Neural crest cell (in vitro differentiated cells): Measurements from ENCODE around the gene PRKCE. TPM values are rescaled to one million over a fixed set of nuclear protein-coding genes. Genes with fewer than 3 reads are reported as not detected.
"Not testable (repeated sequence)": the region's sequence is repeated elsewhere in the genome, so short reads cannot be mapped to it uniquely, and the experiment has no call there.

Experiments
- DNase-seq: peaks from one replicate; pipeline ENCODE4 v3.0.0; 2021; ENCODE audit warnings: low read depth, mixed read lengths, low spot score
- H3K27ac Mint-ChIP-seq: one replicate; pipeline ENCODE4 v1.8.0; 2021; ENCODE audit warnings: mild to moderate bottlenecking, mixed read lengths; ENCODE audit not compliant: unreplicated experiment
- H3K27me3 Mint-ChIP-seq: 2 replicates; pipeline ENCODE4 v1.8.0; 2021; ENCODE audit warnings: low read depth, mild to moderate bottlenecking, mixed read lengths
- H3K36me3 Mint-ChIP-seq: 2 replicates; pipeline ENCODE4 v1.8.0; 2021; ENCODE audit warnings: low read depth, mild to moderate bottlenecking, mixed read lengths
- H3K4me1 Mint-ChIP-seq: 2 replicates; pipeline ENCODE4 v1.8.0; 2021; ENCODE audit warnings: mixed read lengths
- H3K4me3 Mint-ChIP-seq: one replicate; pipeline ENCODE4 v1.8.0; 2021; ENCODE audit warnings: mild to moderate bottlenecking, mixed read lengths
- H3K9me3 Mint-ChIP-seq: 2 replicates; pipeline ENCODE4 v1.8.0; 2021; ENCODE audit warnings: mixed read lengths
- CTCF ChIP-seq: fragments of 200-600 bp; sonication (generic); conservative IDR thresholded peaks from 2 replicates; pipeline ENCODE4 v1.5.0; 2021; ENCODE audit warnings: antibody characterized with exemption, mild to moderate bottlenecking
- total RNA-seq: library from RNA; stranded (reverse); gene quantifications from 2 replicates; pipeline ENCODE4 v1.2.1, GENCODE V29; 2021

PRKCE gene
- total RNA-seq, 1 donor from 2014 or later = 15.6 TPM

- DNase-seq = no peak
- TF ChIP-seq CTCF = no peak
- Mint-ChIP-seq H3K27ac (peak overlapping the region; percentile 21), H3K27me3 (no peaks in the 10 kb centered on the region), H3K36me3 (no peaks in the 10 kb centered on the region), H3K9me3 (no peaks in the 10 kb centered on the region), H3K4me3 (no peak overlapping the region), H3K4me1 (peaks cover 63% of the 10 kb centered on the region)
Observed at GRCh38 chr2:45855374-45855773, 203.9 kb downstream of the PRKCE start.

- no peak for DNase-seq
- no peaks in the 10 kb centered on the region for H3K36me3 Mint-ChIP-seq
- H3K4me1 Mint-ChIP-seq = peaks cover 75% of the 10 kb centered on the region
- no peak for TF ChIP-seq CTCF
- no peaks in the 10 kb centered on the region for H3K9me3 Mint-ChIP-seq
- no peak overlapping the region for H3K27ac Mint-ChIP-seq
- no peaks in the 10 kb centered on the region for H3K27me3 Mint-ChIP-seq
- peak overlapping the region; percentile 5 for H3K4me3 Mint-ChIP-seq
Observed at GRCh38 chr2:45856391-45857274, 205.2 kb downstream of the PRKCE start.

- Mint-ChIP-seq H3K36me3 (no peaks in the 10 kb centered on the region), H3K4me3 (no peak overlapping the region), H3K27ac (no peak overlapping the region), H3K27me3 (no peaks in the 10 kb centered on the region), H3K9me3 (no peaks in the 10 kb centered on the region), H3K4me1 (peaks cover 73% of the 10 kb centered on the region)
- no peak for TF ChIP-seq CTCF
- no peak for DNase-seq
Observed at GRCh38 chr2:45857275-45857609, 205.8 kb downstream of the PRKCE start.

- H3K9me3 Mint-ChIP-seq = no peaks in the 10 kb centered on the region
- H3K4me3 Mint-ChIP-seq = no peak overlapping the region
- no peak for DNase-seq
- peak overlapping the region; percentile 46 for H3K27ac Mint-ChIP-seq
- no peaks in the 10 kb centered on the region for H3K27me3 Mint-ChIP-seq
- no peaks in the 10 kb centered on the region for H3K36me3 Mint-ChIP-seq
- TF ChIP-seq CTCF = no peak
- peaks cover 69% of the 10 kb centered on the region for H3K4me1 Mint-ChIP-seq
Observed at GRCh38 chr2:45857867-45858520, 206.5 kb downstream of the PRKCE start.

- H3K4me3 Mint-ChIP-seq, H3K27ac Mint-ChIP-seq, DNase-seq, H3K27me3 Mint-ChIP-seq, H3K9me3 Mint-ChIP-seq, H3K36me3 Mint-ChIP-seq: not testable (repeated sequence)
- H3K4me1 Mint-ChIP-seq = peaks cover 61% of the 10 kb centered on the region
Observed at GRCh38 chr2:45858872-45859271, 207.4 kb downstream of the PRKCE start.

GRCh38 chr2:45859682-45860081 is 208.2 kb downstream of the PRKCE start:
- H3K27ac Mint-ChIP-seq = no peak overlapping the region
- DNase-seq = no peak
- no peak for TF ChIP-seq CTCF
- no peaks in the 10 kb centered on the region for H3K36me3 Mint-ChIP-seq
- H3K4me1 Mint-ChIP-seq = peaks cover 55% of the 10 kb centered on the region
- no peaks in the 10 kb centered on the region for H3K27me3 Mint-ChIP-seq
- H3K4me3 Mint-ChIP-seq = no peak overlapping the region
- no peaks in the 10 kb centered on the region for H3K9me3 Mint-ChIP-seq
